Smooth muscle cell of the brain vasculature (primary cell): Measurements from ENCODE around the gene NEDD4.
"Not testable (repeated sequence)": the region's sequence is repeated elsewhere in the genome, so short reads cannot be mapped to it uniquely, and the experiment has no call there.

ENCODE experiments used
- DNase-seq: peaks from one replicate; pipeline ENCODE4 v3.0.0-alpha.2; 2012; ENCODE audit warnings: low read depth, low spot score

NEDD4 gene

GRCh38 chr15:56006371-56006770, 13.0 kb upstream of the NEDD4 start:
- DNase-seq = not testable (repeated sequence)

- not testable (repeated sequence) for DNase-seq
Observed at GRCh38 chr15:56004281-56004680, 10.9 kb upstream of the NEDD4 start.

GRCh38 chr15:56003777-56004176, 10.4 kb upstream of the NEDD4 start:
- not testable (repeated sequence) for DNase-seq

- DNase-seq = not testable (repeated sequence)
Observed at GRCh38 chr15:56003277-56003676, 9.9 kb upstream of the NEDD4 start.

GRCh38 chr15:56001471-56002078, 8.2 kb upstream of the NEDD4 start:
- DNase-seq = no peak

GRCh38 chr15:55999658-56000057, 6.2 kb upstream of the NEDD4 start:
- no peak for DNase-seq

GRCh38 chr15:55998478-55998877, 5.1 kb upstream of the NEDD4 start:
- no peak for DNase-seq

GRCh38 chr15:55993804-55994560, 570 bp upstream of the NEDD4 start:
- DNase-seq = peak; percentile 17

GRCh38 chr15:55992769-55993110, 672 bp downstream of the NEDD4 start:
- peak; percentile 10 for DNase-seq

- no peak for DNase-seq
Observed at GRCh38 chr15:55991802-55992768, 1.3 kb downstream of the NEDD4 start.

- no peak for DNase-seq
Observed at GRCh38 chr15:55990998-55991397, 2.4 kb downstream of the NEDD4 start.

GRCh38 chr15:55990516-55990915, 2.9 kb downstream of the NEDD4 start:
- DNase-seq = no peak

GRCh38 chr15:55989383-55989782, 4.0 kb downstream of the NEDD4 start:
- no peak for DNase-seq

- DNase-seq = no peak
Observed at GRCh38 chr15:55981582-55982249, 11.7 kb downstream of the NEDD4 start.

- no peak for DNase-seq
Observed at GRCh38 chr15:55980511-55980910, 12.9 kb downstream of the NEDD4 start.

GRCh38 chr15:55977231-55977630, 16.2 kb downstream of the NEDD4 start:
- no peak for DNase-seq

- no peak for DNase-seq
Observed at GRCh38 chr15:55970286-55970685, 23.1 kb downstream of the NEDD4 start.

- DNase-seq = no peak
Observed at GRCh38 chr15:55969582-55969981, 23.8 kb downstream of the NEDD4 start.

GRCh38 chr15:55968923-55969322, 24.5 kb downstream of the NEDD4 start:
- DNase-seq = no peak

- no peak for DNase-seq
Observed at GRCh38 chr15:55965091-55965490, 28.3 kb downstream of the NEDD4 start.

GRCh38 chr15:55960946-55961345, 32.5 kb downstream of the NEDD4 start:
- DNase-seq = no peak
